Measurements from ENCODE around the gene SOHLH1. TPM values are rescaled to one million over a fixed set of nuclear protein-coding genes. Genes with fewer than 3 reads are reported as not detected.

SOHLH1 gene
- total and polyA plus RNA-seq, 7 donors: not detected

DNA sequence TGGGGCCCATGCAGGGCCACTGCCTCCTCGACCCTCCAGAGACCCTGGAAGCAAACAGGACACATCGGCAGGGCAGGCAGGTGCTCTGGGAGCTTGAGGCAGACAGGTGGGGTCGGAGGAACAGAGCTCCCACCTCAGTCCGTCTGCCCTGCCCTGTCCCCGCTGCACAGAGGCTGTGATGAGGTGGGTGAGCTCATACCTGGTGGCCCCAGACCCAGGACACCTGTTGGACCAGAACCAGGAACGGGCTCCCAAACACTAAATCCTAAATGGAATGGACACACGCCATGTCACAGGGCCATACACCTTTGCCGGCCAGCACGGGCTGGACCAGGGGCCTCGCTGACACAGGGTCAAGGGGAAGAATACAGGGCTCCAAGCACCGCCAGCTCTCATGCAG, 5.5 kb downstream of the SOHLH1 start:
- DNase-seq: no peak
- Histone ChIP-seq H3K9me3 (no peaks in the 10 kb centered on the region), H3K4me3 (no peak overlapping the region), H3K4me1 (no peaks in the 10 kb centered on the region), H3K27ac (no peak overlapping the region), H3K27me3 (peaks cover 0 to 38% (median 6%) of the 10 kb centered on the region in 3 donors), H3K36me3 (no peaks in the 10 kb centered on the region)
- intact Hi-C loops (cut with DNase I): no loop called here
- TF ChIP-seq POLR2AphosphoS5 (IDR thresholded peaks at IDR 0.05) (no peak), POLR2A (IDR thresholded peaks at IDR 0.05) (no peak)
- TF ChIP-seq, protein P1, sequence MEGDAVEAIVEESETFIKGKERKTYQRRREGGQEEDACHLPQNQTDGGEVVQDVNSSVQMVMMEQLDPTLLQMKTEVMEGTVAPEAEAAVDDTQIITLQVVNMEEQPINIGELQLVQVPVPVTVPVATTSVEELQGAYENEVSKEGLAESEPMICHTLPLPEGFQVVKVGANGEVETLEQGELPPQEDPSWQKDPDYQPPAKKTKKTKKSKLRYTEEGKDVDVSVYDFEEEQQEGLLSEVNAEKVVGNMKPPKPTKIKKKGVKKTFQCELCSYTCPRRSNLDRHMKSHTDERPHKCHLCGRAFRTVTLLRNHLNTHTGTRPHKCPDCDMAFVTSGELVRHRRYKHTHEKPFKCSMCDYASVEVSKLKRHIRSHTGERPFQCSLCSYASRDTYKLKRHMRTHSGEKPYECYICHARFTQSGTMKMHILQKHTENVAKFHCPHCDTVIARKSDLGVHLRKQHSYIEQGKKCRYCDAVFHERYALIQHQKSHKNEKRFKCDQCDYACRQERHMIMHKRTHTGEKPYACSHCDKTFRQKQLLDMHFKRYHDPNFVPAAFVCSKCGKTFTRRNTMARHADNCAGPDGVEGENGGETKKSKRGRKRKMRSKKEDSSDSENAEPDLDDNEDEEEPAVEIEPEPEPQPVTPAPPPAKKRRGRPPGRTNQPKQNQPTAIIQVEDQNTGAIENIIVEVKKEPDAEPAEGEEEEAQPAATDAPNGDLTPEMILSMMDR (IDR thresholded peaks at IDR 0.05): no peak
- 74 to 82% methylated on average over 11 of the region's 11 CpGs for WGBS, 2 donors

DNA sequence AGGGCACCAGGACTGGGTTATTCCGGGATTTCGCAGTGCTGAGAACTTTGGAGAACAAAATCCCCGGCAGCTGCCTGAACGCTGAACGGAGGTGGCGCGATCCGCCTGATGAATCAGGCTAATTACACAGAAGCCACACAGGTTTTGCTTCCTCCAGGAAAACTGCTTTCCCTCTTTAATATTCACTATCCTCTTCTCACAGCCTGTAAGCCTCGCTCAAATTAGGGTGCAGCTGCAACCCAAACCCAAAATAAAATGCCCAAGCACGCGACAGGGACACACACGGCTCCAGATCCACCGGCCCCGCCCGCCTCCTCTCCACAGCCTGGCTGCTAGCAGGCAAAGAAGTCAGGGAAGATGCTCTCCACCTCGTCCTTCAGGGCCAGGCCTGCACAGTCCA, 6.0 kb downstream of the SOHLH1 start:
- no peak overlapping the region for H3K4me3 ChIP-seq
- WGBS, 2 donors: 70 to 80% methylated on average over 16 of the region's 16 CpGs
- no peaks in the 10 kb centered on the region for H3K9me3 ChIP-seq
- no peak for DNase-seq
- no peaks in the 10 kb centered on the region for H3K4me1 ChIP-seq
- no peak overlapping the region for H3K27ac ChIP-seq
- H3K36me3 ChIP-seq: no peaks in the 10 kb centered on the region
- TF ChIP-seq EP300 (IDR thresholded peaks at IDR 0.05) (no peak), POLR2A (IDR thresholded peaks at IDR 0.05) (no peak), POLR2AphosphoS5 (IDR thresholded peaks at IDR 0.05) (no peak)
- TF ChIP-seq, protein P1 (IDR thresholded peaks at IDR 0.05): no peak
- intact Hi-C loops (cut with DNase I): no loop called here
- H3K27me3 ChIP-seq: peaks cover 0 to 38% (median 6%) of the 10 kb centered on the region in 3 donors

DNA sequence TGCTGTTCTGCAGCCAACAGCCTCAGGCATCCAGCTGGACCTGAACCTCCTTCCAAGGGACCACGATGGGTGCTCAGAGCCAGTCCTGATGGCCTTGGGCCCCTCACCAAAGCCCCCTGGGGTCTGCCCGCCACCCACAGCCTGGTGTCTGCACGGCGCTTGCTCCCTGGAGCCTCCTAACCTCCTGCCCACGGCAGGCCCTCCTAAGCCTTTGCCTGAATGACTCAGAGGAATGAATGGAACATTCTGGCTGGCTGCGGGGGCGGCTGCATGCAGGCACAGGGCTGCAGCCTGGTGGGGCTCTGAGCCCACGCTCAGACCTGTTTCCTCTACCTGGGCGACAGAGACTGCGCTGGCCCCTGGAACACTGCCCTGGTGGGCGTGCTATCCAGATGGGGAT, 6.9 kb downstream of the SOHLH1 start:
- intact Hi-C loops (cut with DNase I): no loop called here
- H3K27me3 ChIP-seq: peaks cover 0 to 45% (median 6%) of the 10 kb centered on the region in 3 donors
- WGBS, 2 donors: 81 to 84% methylated on average over 11 of the region's 11 CpGs
- no peaks in the 10 kb centered on the region for H3K36me3 ChIP-seq
- no peaks in the 10 kb centered on the region for H3K9me3 ChIP-seq
- no peak for DNase-seq
- H3K4me3 ChIP-seq: no peak overlapping the region
- no peaks in the 10 kb centered on the region for H3K4me1 ChIP-seq
- TF ChIP-seq POLR2AphosphoS5 (IDR thresholded peaks at IDR 0.05) (no peak), EP300 (IDR thresholded peaks at IDR 0.05) (no peak), POLR2A (IDR thresholded peaks at IDR 0.05) (no peak)
- TF ChIP-seq, protein P1 (IDR thresholded peaks at IDR 0.05): no peak
- no peak overlapping the region for H3K27ac ChIP-seq

DNA sequence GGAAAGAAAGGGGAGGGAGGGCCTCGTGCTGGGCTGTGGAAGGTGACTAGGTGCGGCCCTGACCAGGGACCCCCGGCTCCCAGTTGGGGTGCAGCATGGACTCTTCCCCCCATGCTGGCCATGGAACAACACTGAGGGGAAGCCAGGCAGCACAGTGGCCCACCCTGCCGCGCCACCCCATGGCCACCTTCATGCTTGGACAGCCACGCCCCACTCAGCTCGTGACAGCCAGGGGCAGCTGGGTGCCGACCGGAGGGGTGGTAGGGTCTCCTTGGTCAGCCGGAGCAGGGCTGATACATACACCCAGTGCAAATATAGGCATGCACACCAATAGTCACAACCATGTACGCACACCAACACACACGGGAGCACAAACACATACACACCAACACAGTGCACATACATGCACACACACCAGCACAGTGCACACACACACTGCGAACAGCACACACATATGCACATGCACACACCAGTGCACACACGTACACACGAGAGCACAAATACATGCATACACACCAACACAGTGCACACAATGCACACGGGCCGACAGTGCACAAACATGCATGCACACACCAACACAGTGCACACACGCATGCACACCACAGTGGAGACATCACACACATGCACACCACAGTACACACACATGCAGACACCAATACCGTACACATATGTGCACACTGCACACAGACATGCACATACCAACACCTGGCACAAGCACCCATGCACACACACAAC, 8.3 kb downstream of the SOHLH1 start:
- Histone ChIP-seq H3K9me3 (no peaks in the 10 kb centered on the region), H3K36me3 (no peaks in the 10 kb centered on the region), H3K4me3 (no peak overlapping the region), H3K27me3 (peaks cover 0 to 46% (median 6%) of the 10 kb centered on the region in 3 donors), H3K4me1 (no peaks in the 10 kb centered on the region), H3K27ac (no peak overlapping the region)
- WGBS, 2 donors: 86 to 92% methylated on average over 19 of the region's 19 CpGs
- TF ChIP-seq, protein P1 (IDR thresholded peaks at IDR 0.05): no peak
- TF ChIP-seq EP300 (IDR thresholded peaks at IDR 0.05) (no peak), POLR2AphosphoS5 (IDR thresholded peaks at IDR 0.05) (no peak), POLR2A (IDR thresholded peaks at IDR 0.05) (no peak)
- intact Hi-C loops (cut with DNase I): no loop called here
- DNase-seq: no peak

DNA sequence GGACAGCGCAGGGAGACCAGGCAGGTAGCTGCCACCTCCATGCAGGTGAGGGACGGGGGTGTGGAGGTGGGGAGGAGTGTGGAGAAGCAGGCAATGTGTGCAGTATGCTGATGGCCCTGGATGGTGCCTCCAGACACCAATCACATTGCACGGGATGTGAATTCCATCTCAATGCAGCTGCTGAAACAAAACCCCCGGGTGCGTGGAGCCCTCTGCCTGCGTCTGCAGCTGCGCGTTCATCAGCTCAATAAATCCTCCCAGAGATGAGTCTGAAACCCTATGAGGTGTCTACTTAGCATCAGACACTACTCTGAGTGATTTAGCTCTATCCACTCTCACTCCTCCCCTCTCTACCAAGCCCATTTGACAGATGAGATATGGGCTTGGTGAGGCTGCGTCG, 10.3 kb downstream of the SOHLH1 start:
- intact Hi-C loops (cut with DNase I): no loop called here
- TF ChIP-seq POLR2A (IDR thresholded peaks at IDR 0.05) (no peak), EP300 (IDR thresholded peaks at IDR 0.05) (no peak), POLR2AphosphoS5 (IDR thresholded peaks at IDR 0.05) (no peak)
- TF ChIP-seq, protein P1 (IDR thresholded peaks at IDR 0.05): no peak
- Histone ChIP-seq H3K36me3 (no peaks in the 10 kb centered on the region), H3K27ac (no peak overlapping the region), H3K9me3 (no peaks in the 10 kb centered on the region), H3K4me1 (no peaks in the 10 kb centered on the region), H3K4me3 (no peak overlapping the region), H3K27me3 (peaks cover 0 to 50% (median 6%) of the 10 kb centered on the region in 3 donors)
- 79 to 88% methylated on average over 10 of the region's 10 CpGs for WGBS, 2 donors
- DNase-seq: no peak

Measured in sigmoid colon (tissue), 7 donors.